Gastroesophageal sphincter (tissue), 4 donors: Measurements from ENCODE around the gene GALNS. TPM values are rescaled to one million over a fixed set of nuclear protein-coding genes. Genes with fewer than 3 reads are reported as not detected.
"Not testable (repeated sequence)": the region's sequence is repeated elsewhere in the genome, so short reads cannot be mapped to it uniquely, and the experiment has no call there.

Experiments
- ATAC-seq: fragments of 150-250 bp; one replicate; pipeline ENCODE4 v1.9.1; 2016; ENCODE audit warnings: mild to moderate bottlenecking, moderate library complexity
- H3K27ac ChIP-seq, 4 donors: fragments of 200-600 bp; sonication (generic) in 3 of 4; 1 replicate in 3 of 4; 2 replicates in 1 of 4; pipeline ENCODE4 v1.5.1; 2016 to 2019
- H3K27me3 ChIP-seq: fragments of 200-600 bp; sonication (generic); one replicate; pipeline ENCODE4 v1.5.1; 2019
- H3K36me3 ChIP-seq, 2 donors: fragments of 200-600 bp; sonication (generic); one replicate each; pipeline ENCODE4 v1.5.1; 2019; ENCODE audit warnings: control low read depth in 1 of 2
- H3K4me1 ChIP-seq, 3 donors: fragments of 200-600 bp; sonication (generic); 1 replicate in 2 of 3; 2 replicates in 1 of 3; pipeline ENCODE4 v1.5.1; 2016 to 2019; ENCODE audit warnings: control low read depth in 2 of 3
- H3K4me3 ChIP-seq, 2 donors: fragments of 200-600 bp; sonication (generic); one replicate each; pipeline ENCODE4 v1.5.1; 2019; ENCODE audit warnings: mild to moderate bottlenecking in 1 of 2, moderate library complexity in 1 of 2
- H3K9me3 ChIP-seq, 3 donors: fragments of 200-600 bp; sonication (generic); one replicate each; pipeline ENCODE4 v1.5.1; 2017 to 2019; ENCODE audit warnings: control low read depth in 2 of 3
- CTCF ChIP-seq, 4 experiments: fragments of 200-600 bp in 2 of 4; fragments of 450-650 bp in 2 of 4; sonication (generic) in 1 of 4; IDR thresholded peaks; one replicate each; pipeline ENCODE4 v1.5.1; 2017 to 2019; ENCODE audit warnings: antibody characterized with exemption in 4 of 4, mild to moderate bottlenecking in 2 of 4, moderate library complexity in 2 of 4
- EP300 ChIP-seq: sonication (generic); formaldehyde crosslinking; IDR thresholded peaks from one replicate; pipeline ENCODE4 v1.6.1; 2017; ENCODE audit warnings: antibody characterized with exemption, mild to moderate bottlenecking
- POLR2A ChIP-seq, 2 donors: fragments of 450-650 bp; IDR thresholded peaks; one replicate each; pipeline ENCODE4 v1.6.1; 2017; ENCODE audit warnings: antibody characterized with exemption in 2 of 2, mild to moderate bottlenecking in 2 of 2, moderate library complexity in 1 of 2
- POLR2AphosphoS5 ChIP-seq: sonication (generic); formaldehyde crosslinking; IDR thresholded peaks from one replicate; pipeline ENCODE4 v1.6.1; 2017; ENCODE audit warnings: antibody characterized with exemption
- WGBS, 2 donors: methylation state at CpG; one replicate each; pipeline ENCODE4 v1.1.5; 2018; ENCODE audit warnings: low coverage in 1 of 2; 5-methylcytosine and 5-hydroxymethylcytosine counted together
- total RNA-seq, 4 donors: library from RNA; depleted of rRNA; stranded (reverse); fragments of >200 nt; gene quantifications; one replicate each; pipeline ENCODE4 v1.1.0, GENCODE V29; 2016

The GALNS gene
- total RNA-seq, 4 donors from 2014 or later, result 4.2 to 29.4 (median 15.6) TPM

DNA sequence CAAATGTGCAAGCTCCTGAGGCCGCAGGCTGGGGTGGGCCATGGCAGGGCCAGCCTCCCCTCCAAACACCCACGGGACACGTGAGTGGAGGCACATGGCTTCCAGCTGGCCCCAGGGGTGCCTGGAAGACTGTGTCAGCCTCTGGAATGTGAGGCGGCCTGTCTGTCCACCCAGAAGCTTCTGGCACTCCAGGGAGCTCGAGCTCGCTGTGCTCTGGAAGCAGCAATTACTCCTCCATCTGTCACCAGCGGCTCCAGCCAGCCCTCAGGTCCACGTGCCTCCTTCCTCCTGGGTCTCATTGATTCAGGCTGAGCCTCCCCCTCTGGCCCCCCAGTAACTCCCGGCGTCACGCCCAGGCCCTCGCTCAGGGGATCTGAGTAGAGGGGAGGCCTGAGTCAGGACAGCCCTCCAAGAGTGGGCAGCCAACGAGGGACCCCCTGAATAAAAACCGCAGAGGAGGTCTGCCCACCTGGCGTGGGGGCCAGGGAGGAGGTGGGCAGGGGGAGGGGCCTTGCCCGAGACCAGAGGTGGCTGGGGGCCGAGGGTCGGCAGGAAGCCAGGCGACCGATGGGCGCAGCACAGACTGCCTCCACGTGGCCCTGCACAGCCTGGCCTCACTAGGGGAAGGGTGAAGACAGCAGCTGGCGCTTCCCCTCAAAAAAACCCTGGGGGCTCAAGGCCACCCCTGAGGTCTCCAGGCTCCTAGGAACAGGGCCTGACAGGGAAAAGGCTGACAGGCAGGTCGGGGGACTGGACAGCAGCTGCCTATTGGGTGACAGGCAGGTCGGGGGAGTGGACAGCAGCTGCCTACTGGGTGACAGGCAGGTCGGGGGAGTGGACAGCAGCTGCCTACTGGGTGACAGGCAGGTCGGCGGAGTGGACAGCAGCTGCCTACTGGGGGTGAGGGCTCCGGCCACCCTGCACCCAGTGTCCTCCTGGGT is 83.6 kb downstream of the GALNS start:
- Histone ChIP-seq H3K9me3 (no peaks in the 10 kb centered on the region), H3K4me1 (peaks cover 14 to 100% (median 83%) of the 10 kb centered on the region in 3 donors)

GRCh38 chr16:88771781-88772180 is 85.0 kb downstream of the GALNS start:
- WGBS, 2 donors, result no CpG with 5 or more reads among the region's 23 CpGs
- not testable (repeated sequence) for H3K4me3 ChIP-seq, ATAC-seq, H3K9me3 ChIP-seq, H3K27me3 ChIP-seq, H3K36me3 ChIP-seq
- Histone ChIP-seq H3K4me1 (peaks cover 18 to 100% (median 84%) of the 10 kb centered on the region in 3 donors), H3K27ac (peak overlapping the region; percentile 39 to 98 (median 92))

More for the DNA sequence above, 83.6 kb downstream of the GALNS start:
- Histone ChIP-seq H3K36me3 (no peaks in the 10 kb centered on the region), H3K4me3 (no peak overlapping the region), H3K27ac (peak overlapping the region; percentile 39 to 98 (median 92)), H3K27me3 (no peaks in the 10 kb centered on the region)
- WGBS, 2 donors, result 27 to 35% methylated on average over 2 to 5 of the region's 29 CpGs
- peak; percentile 76 for ATAC-seq
- TF ChIP-seq POLR2AphosphoS5 (peak; percentile 97), POLR2A (IDR thresholded peaks at IDR 0.05) (no peak)

GRCh38 chr16:88771294-88771772 is 85.4 kb downstream of the GALNS start:
- H3K27ac ChIP-seq, result peak overlapping the region; percentile 72 to 98 (median 92)
- H3K27me3 ChIP-seq, result no peaks in the 10 kb centered on the region
- ATAC-seq, result no peak
- peak overlapping the region in 1 of 2 donors; percentile 44 for H3K4me3 ChIP-seq
- no peaks in the 10 kb centered on the region for H3K36me3 ChIP-seq
- H3K9me3 ChIP-seq, result no peaks in the 10 kb centered on the region
- peaks cover 18 to 100% (median 85%) of the 10 kb centered on the region in 3 donors for H3K4me1 ChIP-seq
- WGBS, 2 donors, result no CpG with 5 or more reads among the region's 19 CpGs
- TF ChIP-seq CTCF (IDR thresholded peaks at IDR 0.05), result no peak
- no peak for TF ChIP-seq EP300
- no peak for TF ChIP-seq POLR2AphosphoS5
- no peak for TF ChIP-seq POLR2A (IDR thresholded peaks at IDR 0.05)

- peaks cover 0 to 4% of the 10 kb centered on the region in 2 donors for H3K36me3 ChIP-seq
- WGBS, 2 donors, result no CpG with 5 or more reads among the region's 41 CpGs
- peaks cover 18 to 100% (median 83%) of the 10 kb centered on the region in 3 donors for H3K4me1 ChIP-seq
- no peaks in the 10 kb centered on the region for H3K9me3 ChIP-seq
- ATAC-seq, result peak; percentile 55
- TF ChIP-seq POLR2AphosphoS5 (peak; percentile 60), EP300 (no peak), POLR2A (IDR thresholded peaks at IDR 0.05) (peak; percentile 18 to 30), CTCF (IDR thresholded peaks at IDR 0.05) (no peak)
- peak overlapping the region; percentile 72 to 98 (median 92) for H3K27ac ChIP-seq
- peak overlapping the region in 1 of 2 donors; percentile 44 for H3K4me3 ChIP-seq
- H3K27me3 ChIP-seq, result no peaks in the 10 kb centered on the region
These were observed 86.1 kb downstream of the GALNS start for GRCh38 chr16:88770461-88771293.

DNA sequence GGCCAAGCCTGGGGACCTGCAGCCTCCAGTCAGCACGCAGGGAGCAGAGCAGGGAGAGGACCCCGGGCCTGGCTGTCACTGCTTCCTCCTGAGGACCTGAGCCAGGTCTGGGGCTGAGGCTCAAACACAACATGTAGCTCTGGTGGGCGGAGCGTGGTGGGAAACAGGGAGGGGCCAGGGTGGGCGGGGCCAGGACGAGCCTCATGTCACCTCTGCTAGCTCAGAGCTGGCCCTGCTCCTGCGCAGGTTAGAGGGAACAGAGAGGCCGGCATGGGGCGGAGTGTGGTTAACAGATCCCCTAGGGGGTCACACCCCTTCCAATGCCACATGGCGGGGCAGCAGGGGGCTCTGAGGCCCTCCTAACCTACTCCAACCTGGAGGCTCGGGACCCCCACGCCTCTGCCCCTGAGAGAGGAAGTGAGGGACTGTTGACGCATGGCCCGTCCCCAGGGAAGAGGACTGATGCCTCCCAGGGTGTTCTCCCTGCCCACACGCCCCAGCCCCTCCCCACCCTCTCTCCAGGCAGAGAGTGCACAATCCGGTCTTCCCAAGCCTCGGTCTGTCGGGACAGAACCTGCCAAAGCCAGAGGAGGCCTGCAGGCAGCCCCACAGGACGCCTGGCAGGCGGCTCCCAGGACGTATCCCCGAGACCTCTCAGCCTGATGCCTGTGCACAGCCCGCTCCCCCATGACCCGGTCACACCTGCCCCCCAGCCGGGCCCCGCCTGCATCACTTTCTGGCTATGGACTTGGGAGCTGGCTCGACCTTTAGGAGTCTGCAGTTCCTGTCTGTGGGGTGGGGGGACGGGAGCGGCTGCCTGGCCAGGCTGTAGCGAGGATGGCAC is 86.9 kb downstream of the GALNS start:
- Histone ChIP-seq H3K36me3 (peaks cover 0 to 4% of the 10 kb centered on the region in 2 donors), H3K27ac (peak overlapping the region; percentile 72 to 98 (median 92)), H3K9me3 (no peaks in the 10 kb centered on the region), H3K27me3 (no peaks in the 10 kb centered on the region), H3K4me3 (peak overlapping the region in 1 of 2 donors; percentile 44), H3K4me1 (peaks cover 18 to 100% (median 83%) of the 10 kb centered on the region in 3 donors)
- TF ChIP-seq CTCF (IDR thresholded peaks at IDR 0.05) (no peak), EP300 (no peak), POLR2A (IDR thresholded peaks at IDR 0.05) (no peak), POLR2AphosphoS5 (no peak)
- no peak for ATAC-seq
- WGBS, 2 donors, result 0% methylated on average over 1 of the region's 30 CpGs; no CpG with 5 or more reads in 1 of the 2 donors
